ENCODE data around the gene CFAP161. TPM values are rescaled to one million over a fixed set of nuclear protein-coding genes. Genes with fewer than 3 reads are reported as not detected.

Gene CFAP161
- total and polyA plus RNA-seq, 2 of the 13 experiments (the other 11 are each of a cell fraction or from before 2014, with no cell fraction given) = not detected

DNA sequence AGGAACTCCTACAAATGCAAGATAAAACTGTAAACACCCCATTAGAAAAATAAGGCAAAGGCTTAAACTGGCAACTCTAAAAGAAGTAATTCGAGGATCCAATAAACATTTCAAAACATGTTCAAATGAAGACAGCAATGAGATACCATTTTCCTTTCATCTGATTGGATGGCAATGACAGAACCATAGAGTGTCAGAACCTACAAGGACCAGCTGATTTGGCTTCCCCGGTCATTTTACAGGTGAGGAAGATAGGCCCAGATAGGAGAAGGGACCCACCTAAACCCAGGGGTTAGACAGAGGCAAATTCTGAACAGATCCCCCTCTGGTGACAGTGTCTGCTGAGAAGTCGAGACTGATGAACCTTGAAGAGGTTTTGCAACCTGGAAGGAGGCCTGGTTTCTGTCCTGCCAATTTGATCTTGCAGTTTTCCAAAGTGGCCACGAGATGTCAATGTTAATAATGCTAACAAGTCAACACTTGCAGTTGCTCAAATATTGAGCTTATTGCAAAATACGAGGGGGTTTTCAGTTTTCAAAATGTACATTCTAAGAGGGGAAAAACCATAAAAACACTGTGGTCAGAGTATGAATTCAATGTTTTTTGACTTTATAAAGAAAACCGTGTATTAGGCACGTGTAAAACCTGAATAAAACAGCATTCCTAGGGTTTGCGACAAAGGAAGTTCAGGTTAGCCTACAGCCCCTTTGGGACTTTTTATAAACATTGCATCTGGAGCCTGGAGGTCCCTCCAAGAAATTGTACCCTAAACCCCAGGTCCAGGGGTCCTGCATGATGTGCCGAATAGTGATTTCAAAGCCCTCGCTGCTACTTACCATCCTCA is 21.5 kb downstream of the CFAP161 start:
- ChIA-PET POLR2A (no interaction called here), CTCF (ENCODE audit: low intra/inter-chr PET ratio, low total read pairs) (interaction anchor here (2.1 kb wide), 1 partner anchor 111 kb away, joined by 31 read pairs; no protein-coding TSS in a partner anchor)
- no peaks in the 10 kb centered on the region for H4K20me1 ChIP-seq (ENCODE audit: insufficient read depth, low read length)
- ATAC-seq (peak; percentile 59), FAIRE-seq (peak; percentile 67), DNase-seq (ENCODE audit: low spot score) (peak; percentile 32)
- in situ Hi-C loops (cut with HindIII; ENCODE audit: extremely low pct_ligation_motif_present, low pct_unique_long_range_greater_than_20kb) (no loop called here), intact Hi-C loops (cut with micrococcal nuclease; ENCODE audit: unreplicated experiment) (loop anchor here (1.0 kb wide), 1 partner anchor 111 kb away; no protein-coding TSS in a partner anchor)
- H3K36me3 ChIP-seq (replicated peaks in 1 of 2; ENCODE audit: control insufficient read depth in 1 of 2, insufficient read depth in 2 of 2, low read length in 2 of 2) = no peaks in the 10 kb centered on the region
- no peak overlapping the region for H3K27ac ChIP-seq (ENCODE audit: extremely low read length, insufficient read depth, low read length)
- H3K4me1 ChIP-seq (ENCODE audit: insufficient read depth, low read length) = no peaks in the 10 kb centered on the region
- no peak overlapping the region for H3K4me2 ChIP-seq (ENCODE audit: low read depth, low read length)
- 12% methylated on average over 9 of the region's 10 CpGs for WGBS (ENCODE audit: low lambda C conversion rate)
- no peaks in the 10 kb centered on the region for H3K79me2 ChIP-seq (ENCODE audit: insufficient read depth, low read length)
- no peak overlapping the region for H2AFZ ChIP-seq (ENCODE audit: low read length)
- no TSS peak for BruUV-seq (replicated peaks)
- H3K9ac ChIP-seq (ENCODE audit: insufficient read depth, low read depth, low read length) = no peak overlapping the region
- no peak overlapping the region for H3K4me3 ChIP-seq (replicated peaks in 1 of 3; ENCODE audit: insufficient read depth in 1 of 3, low read depth in 2 of 3, low read length in 3 of 3)
- H3K9me3 ChIP-seq (ENCODE audit: low read length) = no peaks in the 10 kb centered on the region
- H3K27me3 ChIP-seq (ENCODE audit: control insufficient read depth in 1 of 2, insufficient read depth in 2 of 2, low read length in 2 of 2) = no peaks in the 10 kb centered on the region
- no peak for TF ChIP-seq RFXAP (CRISPR knock-in tag; IDR thresholded peaks at IDR 0.05; ENCODE audit: borderline replicate concordance)
- no peak for TF ChIP-seq CBFB (CRISPR knock-in tag; IDR thresholded peaks at IDR 0.05)
- TF ChIP-seq SRY (CRISPR knock-in tag; IDR thresholded peaks at IDR 0.05) = no peak
- TF ChIP-seq RAD21 (CRISPR knock-in tag; IDR thresholded peaks at IDR 0.05) = 0 out of 2 replicates have a peak, but pooled peaks have one; percentile 21
- peak; percentile 75 for TF ChIP-seq CEBPG (CRISPR knock-in tag; IDR thresholded peaks at IDR 0.05)
- no peak for TF ChIP-seq ZNF660 (CRISPR knock-in tag; IDR thresholded peaks at IDR 0.05; ENCODE audit: borderline replicate concordance, low read depth)
- no peak for TF ChIP-seq ZNF331 (CRISPR knock-in tag; IDR thresholded peaks at IDR 0.05)
- TF ChIP-seq, protein P1, sequence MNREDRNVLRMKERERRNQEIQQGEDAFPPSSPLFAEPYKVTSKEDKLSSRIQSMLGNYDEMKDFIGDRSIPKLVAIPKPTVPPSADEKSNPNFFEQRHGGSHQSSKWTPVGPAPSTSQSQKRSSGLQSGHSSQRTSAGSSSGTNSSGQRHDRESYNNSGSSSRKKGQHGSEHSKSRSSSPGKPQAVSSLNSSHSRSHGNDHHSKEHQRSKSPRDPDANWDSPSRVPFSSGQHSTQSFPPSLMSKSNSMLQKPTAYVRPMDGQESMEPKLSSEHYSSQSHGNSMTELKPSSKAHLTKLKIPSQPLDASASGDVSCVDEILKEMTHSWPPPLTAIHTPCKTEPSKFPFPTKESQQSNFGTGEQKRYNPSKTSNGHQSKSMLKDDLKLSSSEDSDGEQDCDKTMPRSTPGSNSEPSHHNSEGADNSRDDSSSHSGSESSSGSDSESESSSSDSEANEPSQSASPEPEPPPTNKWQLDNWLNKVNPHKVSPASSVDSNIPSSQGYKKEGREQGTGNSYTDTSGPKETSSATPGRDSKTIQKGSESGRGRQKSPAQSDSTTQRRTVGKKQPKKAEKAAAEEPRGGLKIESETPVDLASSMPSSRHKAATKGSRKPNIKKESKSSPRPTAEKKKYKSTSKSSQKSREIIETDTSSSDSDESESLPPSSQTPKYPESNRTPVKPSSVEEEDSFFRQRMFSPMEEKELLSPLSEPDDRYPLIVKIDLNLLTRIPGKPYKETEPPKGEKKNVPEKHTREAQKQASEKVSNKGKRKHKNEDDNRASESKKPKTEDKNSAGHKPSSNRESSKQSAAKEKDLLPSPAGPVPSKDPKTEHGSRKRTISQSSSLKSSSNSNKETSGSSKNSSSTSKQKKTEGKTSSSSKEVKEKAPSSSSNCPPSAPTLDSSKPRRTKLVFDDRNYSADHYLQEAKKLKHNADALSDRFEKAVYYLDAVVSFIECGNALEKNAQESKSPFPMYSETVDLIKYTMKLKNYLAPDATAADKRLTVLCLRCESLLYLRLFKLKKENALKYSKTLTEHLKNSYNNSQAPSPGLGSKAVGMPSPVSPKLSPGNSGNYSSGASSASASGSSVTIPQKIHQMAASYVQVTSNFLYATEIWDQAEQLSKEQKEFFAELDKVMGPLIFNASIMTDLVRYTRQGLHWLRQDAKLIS (CRISPR knock-in tag; IDR thresholded peaks at IDR 0.05) = no peak
- TF ChIP-seq, protein P2, sequence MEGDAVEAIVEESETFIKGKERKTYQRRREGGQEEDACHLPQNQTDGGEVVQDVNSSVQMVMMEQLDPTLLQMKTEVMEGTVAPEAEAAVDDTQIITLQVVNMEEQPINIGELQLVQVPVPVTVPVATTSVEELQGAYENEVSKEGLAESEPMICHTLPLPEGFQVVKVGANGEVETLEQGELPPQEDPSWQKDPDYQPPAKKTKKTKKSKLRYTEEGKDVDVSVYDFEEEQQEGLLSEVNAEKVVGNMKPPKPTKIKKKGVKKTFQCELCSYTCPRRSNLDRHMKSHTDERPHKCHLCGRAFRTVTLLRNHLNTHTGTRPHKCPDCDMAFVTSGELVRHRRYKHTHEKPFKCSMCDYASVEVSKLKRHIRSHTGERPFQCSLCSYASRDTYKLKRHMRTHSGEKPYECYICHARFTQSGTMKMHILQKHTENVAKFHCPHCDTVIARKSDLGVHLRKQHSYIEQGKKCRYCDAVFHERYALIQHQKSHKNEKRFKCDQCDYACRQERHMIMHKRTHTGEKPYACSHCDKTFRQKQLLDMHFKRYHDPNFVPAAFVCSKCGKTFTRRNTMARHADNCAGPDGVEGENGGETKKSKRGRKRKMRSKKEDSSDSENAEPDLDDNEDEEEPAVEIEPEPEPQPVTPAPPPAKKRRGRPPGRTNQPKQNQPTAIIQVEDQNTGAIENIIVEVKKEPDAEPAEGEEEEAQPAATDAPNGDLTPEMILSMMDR (CRISPR knock-in tag; IDR thresholded peaks at IDR 0.05) = peak; percentile 62
- no peak for TF ChIP-seq IKZF1 (IDR thresholded peaks at IDR 0.05)
- TF ChIP-seq, protein P3, sequence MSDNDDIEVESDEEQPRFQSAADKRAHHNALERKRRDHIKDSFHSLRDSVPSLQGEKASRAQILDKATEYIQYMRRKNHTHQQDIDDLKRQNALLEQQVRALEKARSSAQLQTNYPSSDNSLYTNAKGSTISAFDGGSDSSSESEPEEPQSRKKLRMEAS (IDR thresholded peaks at IDR 0.05) = no peak
- TF ChIP-seq GZF1 (CRISPR knock-in tag; IDR thresholded peaks at IDR 0.05) = no peak
- no peak for TF ChIP-seq U2AF2 (IDR thresholded peaks at IDR 0.05; ENCODE audit: low read depth, low read length)
- no peak for TF ChIP-seq SOX13 (IDR thresholded peaks at IDR 0.05)
- TF ChIP-seq SOX13 (CRISPR knock-in tag; conservative IDR thresholded peaks at IDR 0.05 in 1 of 2, IDR thresholded peaks at IDR 0.05 in 1 of 2) = no peak
- no peak for TF ChIP-seq HES4 (CRISPR knock-in tag; IDR thresholded peaks at IDR 0.05; ENCODE audit: borderline replicate concordance)
- TF ChIP-seq GATAD1 (CRISPR knock-in tag; IDR thresholded peaks at IDR 0.05) = no peak
- no peak for TF ChIP-seq SCMH1 (CRISPR knock-in tag; IDR thresholded peaks at IDR 0.05; ENCODE audit: borderline replicate concordance)
- TF ChIP-seq ZNF773 (CRISPR knock-in tag; IDR thresholded peaks at IDR 0.05; ENCODE audit: borderline replicate concordance) = no peak
- peak; percentile 35 for TF ChIP-seq STAG1 (CRISPR knock-in tag; IDR thresholded peaks at IDR 0.05)
- peak; percentile 89 for TF ChIP-seq CEBPB (IDR thresholded peaks at IDR 0.05; ENCODE audit: borderline replicate concordance, low read depth, low read length)

Data from HepG2 (cell line).